Sigmoid colon (tissue), 4 donors: ENCODE measurements around the gene RAPGEF5.

Source experiments
- EP300 ChIP-seq, 4 donors: sonication (generic); formaldehyde crosslinking; IDR thresholded peaks; one replicate each; pipeline ENCODE4 v1.6.1; 2017; ENCODE audit warnings: antibody characterized with exemption in 4 of 4
- POLR2A ChIP-seq, 2 donors: fragments of 450-650 bp; IDR thresholded peaks; one replicate each; pipeline ENCODE4 v1.6.1; 2016; ENCODE audit warnings: antibody characterized with exemption in 2 of 2, mild to moderate bottlenecking in 2 of 2, moderate library complexity in 2 of 2
- TF ChIP-seq, protein P1 (sequence below), 4 experiments: fragments of 450-650 bp in 3 of 4; fragments of 200-600 bp in 1 of 4; IDR thresholded peaks; one replicate each; pipeline ENCODE4 v1.5.1; 2016 to 2019; ENCODE audit warnings: antibody characterized with exemption in 4 of 4, mild to moderate bottlenecking in 3 of 4, moderate library complexity in 2 of 4

DNA sequence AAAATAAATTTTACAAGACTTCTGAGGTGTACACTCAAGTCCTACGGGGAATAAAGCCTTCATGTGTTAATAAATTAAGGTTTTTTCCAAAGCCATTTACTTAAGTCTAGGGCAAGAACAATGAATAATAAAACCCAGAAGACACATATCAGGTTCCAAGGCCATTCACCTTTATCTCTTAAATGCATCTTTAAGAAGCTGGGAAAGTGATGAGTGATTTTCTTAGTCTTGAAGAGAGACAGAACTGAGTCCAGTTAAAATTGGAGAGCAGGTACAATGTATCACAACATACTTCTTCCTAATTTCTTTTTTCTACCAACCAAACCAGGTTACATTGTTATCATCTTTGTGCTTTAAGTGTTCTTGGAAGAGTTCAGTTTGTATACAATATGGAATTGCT is 189.5 kb downstream of the RAPGEF5 start:
- TF ChIP-seq POLR2A (IDR thresholded peaks at IDR 0.05) (no peak), EP300 (IDR thresholded peaks at IDR 0.05) (no peak)
- TF ChIP-seq, protein P1, sequence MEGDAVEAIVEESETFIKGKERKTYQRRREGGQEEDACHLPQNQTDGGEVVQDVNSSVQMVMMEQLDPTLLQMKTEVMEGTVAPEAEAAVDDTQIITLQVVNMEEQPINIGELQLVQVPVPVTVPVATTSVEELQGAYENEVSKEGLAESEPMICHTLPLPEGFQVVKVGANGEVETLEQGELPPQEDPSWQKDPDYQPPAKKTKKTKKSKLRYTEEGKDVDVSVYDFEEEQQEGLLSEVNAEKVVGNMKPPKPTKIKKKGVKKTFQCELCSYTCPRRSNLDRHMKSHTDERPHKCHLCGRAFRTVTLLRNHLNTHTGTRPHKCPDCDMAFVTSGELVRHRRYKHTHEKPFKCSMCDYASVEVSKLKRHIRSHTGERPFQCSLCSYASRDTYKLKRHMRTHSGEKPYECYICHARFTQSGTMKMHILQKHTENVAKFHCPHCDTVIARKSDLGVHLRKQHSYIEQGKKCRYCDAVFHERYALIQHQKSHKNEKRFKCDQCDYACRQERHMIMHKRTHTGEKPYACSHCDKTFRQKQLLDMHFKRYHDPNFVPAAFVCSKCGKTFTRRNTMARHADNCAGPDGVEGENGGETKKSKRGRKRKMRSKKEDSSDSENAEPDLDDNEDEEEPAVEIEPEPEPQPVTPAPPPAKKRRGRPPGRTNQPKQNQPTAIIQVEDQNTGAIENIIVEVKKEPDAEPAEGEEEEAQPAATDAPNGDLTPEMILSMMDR (IDR thresholded peaks at IDR 0.05), result no peak
